MM.1S (cell line): ENCODE results near the gene RPH3AL.
"Not testable (repeated sequence)": the region's sequence is repeated elsewhere in the genome, so short reads cannot be mapped to it uniquely, and the experiment has no call there.

Experiments
- CTCF ChIP-seq: fragments of 300-600 bp; sonication (generic); IDR thresholded peaks from 2 replicates; pipeline ENCODE4 v1.5.1; 2016; ENCODE audit warnings: antibody characterized with exemption, low read length, mixed read lengths
- EZH2 ChIP-seq: fragments of 300-600 bp; sonication (generic); optimal IDR thresholded peaks from 2 replicates; pipeline ENCODE3; 2017; ENCODE audit warnings: low read depth, mild to moderate bottlenecking, antibody characterized with exemption, low read length, mixed read lengths

DNA sequence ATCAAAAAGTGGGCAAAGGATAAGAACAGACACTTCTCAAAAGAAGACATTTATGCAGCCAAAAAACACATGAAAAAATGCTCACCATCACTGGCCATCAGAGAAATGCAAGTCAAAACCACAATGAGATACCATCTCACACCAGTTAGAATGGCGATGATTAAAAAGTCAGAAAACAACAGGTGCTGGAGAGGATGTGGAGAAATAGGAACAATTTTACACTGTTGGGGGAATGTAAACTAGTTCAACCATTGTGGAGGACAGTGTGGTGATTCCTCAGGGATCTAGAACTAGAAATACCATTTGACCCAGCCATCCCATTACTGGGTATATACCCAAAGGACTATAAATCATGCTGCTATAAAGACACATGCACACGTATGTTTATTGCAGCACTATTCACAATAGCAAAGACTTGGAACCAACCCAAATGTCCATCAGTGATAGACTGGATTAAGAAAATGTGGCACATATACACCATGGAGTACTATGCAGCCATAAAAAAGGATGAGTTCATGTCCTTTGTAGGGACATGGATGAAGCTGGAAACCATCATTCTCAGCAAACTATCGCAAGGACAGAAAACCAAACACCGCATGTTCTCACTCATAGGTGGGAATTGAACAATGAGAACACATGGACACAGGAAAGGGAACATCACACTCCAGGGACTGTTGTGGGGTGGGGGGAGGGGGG lies 80.5 kb downstream of the RPH3AL start:
- not testable (repeated sequence) for TF ChIP-seq CTCF, EZH2
